ENCODE measurements around the gene CRAT.

GRCh38 chr9:129113645-129114304, 3.2 kb upstream of the CRAT start:
- TF ChIP-seq, protein P1, sequence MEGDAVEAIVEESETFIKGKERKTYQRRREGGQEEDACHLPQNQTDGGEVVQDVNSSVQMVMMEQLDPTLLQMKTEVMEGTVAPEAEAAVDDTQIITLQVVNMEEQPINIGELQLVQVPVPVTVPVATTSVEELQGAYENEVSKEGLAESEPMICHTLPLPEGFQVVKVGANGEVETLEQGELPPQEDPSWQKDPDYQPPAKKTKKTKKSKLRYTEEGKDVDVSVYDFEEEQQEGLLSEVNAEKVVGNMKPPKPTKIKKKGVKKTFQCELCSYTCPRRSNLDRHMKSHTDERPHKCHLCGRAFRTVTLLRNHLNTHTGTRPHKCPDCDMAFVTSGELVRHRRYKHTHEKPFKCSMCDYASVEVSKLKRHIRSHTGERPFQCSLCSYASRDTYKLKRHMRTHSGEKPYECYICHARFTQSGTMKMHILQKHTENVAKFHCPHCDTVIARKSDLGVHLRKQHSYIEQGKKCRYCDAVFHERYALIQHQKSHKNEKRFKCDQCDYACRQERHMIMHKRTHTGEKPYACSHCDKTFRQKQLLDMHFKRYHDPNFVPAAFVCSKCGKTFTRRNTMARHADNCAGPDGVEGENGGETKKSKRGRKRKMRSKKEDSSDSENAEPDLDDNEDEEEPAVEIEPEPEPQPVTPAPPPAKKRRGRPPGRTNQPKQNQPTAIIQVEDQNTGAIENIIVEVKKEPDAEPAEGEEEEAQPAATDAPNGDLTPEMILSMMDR (conservative IDR thresholded peaks at IDR 0.05; ENCODE audit: low read depth in 2 of 2) = no peak
- TF ChIP-seq EZH2 (IDR thresholded peaks at IDR 0.05; ENCODE audit: low read depth, unreplicated experiment) (no peak), POLR2AphosphoS5 (IDR thresholded peaks at IDR 0.05; ENCODE audit: low read depth) (no peak), NANOG (IDR thresholded peaks at IDR 0.05; ENCODE audit: borderline replicate concordance) (no peak), EZH2phosphoT487 (IDR thresholded peaks at IDR 0.05; ENCODE audit: unreplicated experiment) (no peak), CREB1 (CRISPR knock-in tag; IDR thresholded peaks at IDR 0.05; ENCODE audit: low read depth) (no peak), JUNB (IDR thresholded peaks at IDR 0.05; ENCODE audit: unreplicated experiment) (no peak), ZNF331 (CRISPR knock-in tag; IDR thresholded peaks at IDR 0.05; ENCODE audit: low read depth) (no peak), STAT1 (IDR thresholded peaks at IDR 0.05; ENCODE audit: unreplicated experiment) (no peak)
- TF ChIP-seq, protein P2, sequence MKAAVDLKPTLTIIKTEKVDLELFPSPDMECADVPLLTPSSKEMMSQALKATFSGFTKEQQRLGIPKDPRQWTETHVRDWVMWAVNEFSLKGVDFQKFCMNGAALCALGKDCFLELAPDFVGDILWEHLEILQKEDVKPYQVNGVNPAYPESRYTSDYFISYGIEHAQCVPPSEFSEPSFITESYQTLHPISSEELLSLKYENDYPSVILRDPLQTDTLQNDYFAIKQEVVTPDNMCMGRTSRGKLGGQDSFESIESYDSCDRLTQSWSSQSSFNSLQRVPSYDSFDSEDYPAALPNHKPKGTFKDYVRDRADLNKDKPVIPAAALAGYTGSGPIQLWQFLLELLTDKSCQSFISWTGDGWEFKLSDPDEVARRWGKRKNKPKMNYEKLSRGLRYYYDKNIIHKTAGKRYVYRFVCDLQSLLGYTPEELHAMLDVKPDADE (IDR thresholded peaks at IDR 0.05) = no peak
- TF ChIP-seq, protein P3, sequence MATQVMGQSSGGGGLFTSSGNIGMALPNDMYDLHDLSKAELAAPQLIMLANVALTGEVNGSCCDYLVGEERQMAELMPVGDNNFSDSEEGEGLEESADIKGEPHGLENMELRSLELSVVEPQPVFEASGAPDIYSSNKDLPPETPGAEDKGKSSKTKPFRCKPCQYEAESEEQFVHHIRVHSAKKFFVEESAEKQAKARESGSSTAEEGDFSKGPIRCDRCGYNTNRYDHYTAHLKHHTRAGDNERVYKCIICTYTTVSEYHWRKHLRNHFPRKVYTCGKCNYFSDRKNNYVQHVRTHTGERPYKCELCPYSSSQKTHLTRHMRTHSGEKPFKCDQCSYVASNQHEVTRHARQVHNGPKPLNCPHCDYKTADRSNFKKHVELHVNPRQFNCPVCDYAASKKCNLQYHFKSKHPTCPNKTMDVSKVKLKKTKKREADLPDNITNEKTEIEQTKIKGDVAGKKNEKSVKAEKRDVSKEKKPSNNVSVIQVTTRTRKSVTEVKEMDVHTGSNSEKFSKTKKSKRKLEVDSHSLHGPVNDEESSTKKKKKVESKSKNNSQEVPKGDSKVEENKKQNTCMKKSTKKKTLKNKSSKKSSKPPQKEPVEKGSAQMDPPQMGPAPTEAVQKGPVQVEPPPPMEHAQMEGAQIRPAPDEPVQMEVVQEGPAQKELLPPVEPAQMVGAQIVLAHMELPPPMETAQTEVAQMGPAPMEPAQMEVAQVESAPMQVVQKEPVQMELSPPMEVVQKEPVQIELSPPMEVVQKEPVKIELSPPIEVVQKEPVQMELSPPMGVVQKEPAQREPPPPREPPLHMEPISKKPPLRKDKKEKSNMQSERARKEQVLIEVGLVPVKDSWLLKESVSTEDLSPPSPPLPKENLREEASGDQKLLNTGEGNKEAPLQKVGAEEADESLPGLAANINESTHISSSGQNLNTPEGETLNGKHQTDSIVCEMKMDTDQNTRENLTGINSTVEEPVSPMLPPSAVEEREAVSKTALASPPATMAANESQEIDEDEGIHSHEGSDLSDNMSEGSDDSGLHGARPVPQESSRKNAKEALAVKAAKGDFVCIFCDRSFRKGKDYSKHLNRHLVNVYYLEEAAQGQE (IDR thresholded peaks at IDR 0.05; ENCODE audit: unreplicated experiment) = no peak

Data from GM23338 (cell line).